ENCODE results near the gene RAB3C. TPM values are rescaled to one million over a fixed set of nuclear protein-coding genes. Genes with fewer than 3 reads are reported as not detected.
A peak's percentile ranks its signal among the peaks of the same experiment; 100 is the strongest.

Gene RAB3C
- total RNA-seq, 1 donor from 2014 or later, result 46.5 TPM

GRCh38 chr5:58763390-58763789 is 180.5 kb downstream of the RAB3C start:
- DNase-seq (ENCODE audit: low spot score in 2 of 2), result no peak
- FAIRE-seq, result no peak

GRCh38 chr5:58764199-58764598 is 181.3 kb downstream of the RAB3C start:
- no peak for FAIRE-seq
- DNase-seq (ENCODE audit: low spot score in 2 of 2), result no peak

- FAIRE-seq, result no peak
- no peak for DNase-seq (ENCODE audit: low spot score in 2 of 2)
These were observed 182.2 kb downstream of the RAB3C start for GRCh38 chr5:58765058-58765457.

- no peak for FAIRE-seq
- DNase-seq (ENCODE audit: low spot score in 2 of 2), result no peak
These were observed 184.2 kb downstream of the RAB3C start for GRCh38 chr5:58767104-58767503.

- FAIRE-seq (no peak), DNase-seq (ENCODE audit: low spot score in 2 of 2) (no peak)
These were observed 187.3 kb downstream of the RAB3C start for GRCh38 chr5:58770136-58770535.

GRCh38 chr5:58771796-58772195 is 188.9 kb downstream of the RAB3C start:
- FAIRE-seq (no peak), DNase-seq (ENCODE audit: low spot score in 2 of 2) (no peak)

- DNase-seq (ENCODE audit: low spot score in 2 of 2), result peak in 1 of 2 donors; percentile 4
These were observed 191.0 kb downstream of the RAB3C start for GRCh38 chr5:58773744-58774441.

GRCh38 chr5:58774937-58775336 is 192.1 kb downstream of the RAB3C start:
- FAIRE-seq, result no peak

More at GRCh38 chr5:58773744-58774441, 191.0 kb downstream of the RAB3C start:
- no peak for FAIRE-seq

GRCh38 chr5:58775701-58776262 is 192.9 kb downstream of the RAB3C start:
- FAIRE-seq (no peak), DNase-seq (ENCODE audit: low spot score in 2 of 2) (no peak)

More at GRCh38 chr5:58774937-58775336, 192.1 kb downstream of the RAB3C start:
- no peak for DNase-seq (ENCODE audit: low spot score in 2 of 2)

GRCh38 chr5:58776559-58776958 is 193.7 kb downstream of the RAB3C start:
- DNase-seq (ENCODE audit: low spot score in 2 of 2) (no peak), FAIRE-seq (no peak)

- FAIRE-seq (no peak), DNase-seq (ENCODE audit: low spot score in 2 of 2) (no peak)
These were observed 196.0 kb downstream of the RAB3C start for GRCh38 chr5:58778888-58779287.

- DNase-seq (ENCODE audit: low spot score in 2 of 2) (no peak), FAIRE-seq (no peak)
These were observed 203.2 kb downstream of the RAB3C start for GRCh38 chr5:58786035-58786434.

GRCh38 chr5:58786711-58787303 is 203.9 kb downstream of the RAB3C start:
- no peak for FAIRE-seq
- DNase-seq (ENCODE audit: low spot score in 2 of 2), result no peak

GRCh38 chr5:58787987-58788386 is 205.1 kb downstream of the RAB3C start:
- DNase-seq (ENCODE audit: low spot score in 2 of 2) (no peak), FAIRE-seq (no peak)

GRCh38 chr5:58793888-58794657 is 211.2 kb downstream of the RAB3C start:
- no peak for DNase-seq (ENCODE audit: low spot score in 2 of 2)
- no peak for FAIRE-seq

- no peak for FAIRE-seq
- DNase-seq (ENCODE audit: low spot score in 2 of 2), result no peak
These were observed 212.0 kb downstream of the RAB3C start for GRCh38 chr5:58794875-58795274.

- FAIRE-seq, result no peak
- DNase-seq (ENCODE audit: low spot score in 2 of 2), result no peak
These were observed 212.5 kb downstream of the RAB3C start for GRCh38 chr5:58795327-58795726.

- no peak for FAIRE-seq
These were observed 214.1 kb downstream of the RAB3C start for GRCh38 chr5:58797021-58797420.

GRCh38 chr5:58800356-58800755 is 217.5 kb downstream of the RAB3C start:
- DNase-seq (ENCODE audit: low spot score in 2 of 2) (no peak), FAIRE-seq (no peak)

More at GRCh38 chr5:58797021-58797420, 214.1 kb downstream of the RAB3C start:
- no peak for DNase-seq (ENCODE audit: low spot score in 2 of 2)

GRCh38 chr5:58800861-58801540 is 218.1 kb downstream of the RAB3C start:
- DNase-seq (ENCODE audit: low spot score in 2 of 2) (no peak), FAIRE-seq (no peak)

Measured in frontal cortex (tissue), 4 donors.